CD4-positive, alpha-beta T cell treated with Interleukin-10 for 1 hour (primary cell): ENCODE measurements around the gene OR5K1.

Source experiments
- DNase-seq: peaks from one replicate; pipeline ENCODE4 v3.0.0-alpha.2; 2020

The OR5K1 gene

DNA sequence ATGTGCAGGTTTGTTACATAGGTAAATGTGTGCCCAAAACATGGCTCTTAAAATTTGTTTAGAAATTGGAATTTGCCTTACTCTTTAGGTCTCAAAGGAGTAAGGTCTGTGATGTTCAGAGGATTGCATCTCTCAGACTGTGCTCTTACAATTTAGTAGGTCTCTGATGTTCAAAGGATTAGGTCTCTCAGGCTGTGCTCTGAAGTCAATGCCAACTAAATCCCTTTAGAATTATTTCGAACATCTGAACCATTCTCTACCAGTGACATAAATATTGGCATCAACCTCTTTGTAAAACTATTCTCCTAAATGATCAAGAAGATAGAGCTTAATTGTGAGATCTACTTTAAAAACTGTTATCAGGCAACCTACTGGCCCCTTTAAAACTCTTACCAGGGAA, at the start of gene OR5K1:
Gene OR5K1, plus strand, starts transcription at position 301 of the 400 bp plus-strand sequence. CDS start 6,376 bp downstream, outside the sequence.
- DNase-seq = no peak

DNA sequence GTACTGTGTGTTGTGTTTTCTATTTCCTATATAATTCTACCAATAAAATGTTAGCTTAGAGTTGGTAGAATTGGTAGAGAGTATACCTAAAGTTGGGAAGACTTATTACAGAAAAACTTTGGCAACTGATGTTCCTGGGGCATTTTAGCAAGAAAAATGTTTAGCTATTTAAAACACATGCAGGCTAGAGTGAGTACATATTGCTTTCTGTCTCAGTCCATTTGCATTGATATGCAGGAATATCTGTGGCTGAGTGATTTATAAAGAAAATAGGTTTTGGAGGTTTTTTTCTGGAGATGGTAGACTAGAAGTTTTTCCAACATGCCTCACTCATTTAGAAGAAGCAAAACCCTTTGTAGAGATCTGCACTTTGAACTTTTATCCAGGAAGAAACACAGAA, 30.4 kb upstream of the OR5K1 start:
- DNase-seq = no peak

- DNase-seq = no peak
These were observed 29.2 kb upstream of the OR5K1 start for GRCh38 chr3:98433764-98434163.

GRCh38 chr3:98434412-98434811, 28.6 kb upstream of the OR5K1 start:
- DNase-seq = no peak

DNA sequence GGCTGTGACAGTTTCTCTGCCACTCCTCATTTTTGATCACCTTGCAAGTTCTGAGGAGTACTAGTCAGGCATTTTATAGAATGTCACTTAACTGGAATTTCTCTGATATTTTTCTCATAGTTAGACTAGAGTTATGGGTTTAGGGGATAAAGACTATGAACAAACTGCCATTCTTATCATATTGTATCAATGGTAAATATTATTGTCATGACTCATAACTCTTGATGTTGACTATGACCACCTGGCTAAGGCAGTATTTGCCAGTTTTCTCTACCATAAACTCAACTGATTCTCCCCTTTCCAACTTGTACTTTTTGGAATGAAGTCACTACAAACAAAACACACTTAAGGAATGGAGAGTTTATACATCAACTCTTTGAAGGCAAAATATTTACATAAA, 22.7 kb upstream of the OR5K1 start:
- no peak for DNase-seq

GRCh38 chr3:98445949-98446406, 17.0 kb upstream of the OR5K1 start:
- no peak for DNase-seq

- DNase-seq = no peak
These were observed 13.3 kb upstream of the OR5K1 start for GRCh38 chr3:98449606-98450193.

DNA sequence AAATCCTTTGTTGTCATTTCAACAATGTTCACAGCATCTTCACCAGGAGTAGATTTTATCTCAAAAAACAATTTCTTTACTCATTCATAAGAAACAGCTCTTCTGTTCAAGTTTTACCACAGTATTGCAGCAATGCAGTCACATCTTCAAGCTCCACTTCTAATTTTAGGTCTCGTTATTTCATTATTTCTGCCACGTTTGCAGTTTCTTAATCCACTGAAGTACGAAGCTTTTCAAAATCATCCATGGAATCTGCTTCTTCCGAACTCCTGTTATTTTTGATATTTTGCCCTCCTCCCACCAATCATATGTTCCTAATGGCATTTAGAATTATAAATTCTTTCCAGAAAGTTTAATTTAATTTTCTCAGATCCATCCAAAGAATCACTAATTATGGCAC, 12.6 kb upstream of the OR5K1 start:
- DNase-seq = no peak

DNA sequence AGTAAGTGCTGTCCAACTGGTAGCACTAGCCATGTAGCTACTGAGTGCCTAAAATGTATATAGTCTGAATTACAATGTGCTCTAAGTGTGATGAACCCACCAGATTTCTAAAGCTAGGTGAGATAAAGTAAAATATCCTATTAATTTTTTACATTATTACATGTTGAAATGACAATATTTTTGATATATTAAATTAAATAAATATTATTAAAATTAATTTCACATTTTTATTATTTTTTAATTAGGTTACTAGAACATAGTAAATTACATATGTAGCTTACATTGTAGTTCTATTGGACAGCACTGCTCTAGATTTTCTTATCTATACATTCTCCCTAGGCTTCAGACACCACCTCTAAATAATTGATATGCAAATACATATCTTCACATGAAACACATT, 9.2 kb upstream of the OR5K1 start:
- no peak for DNase-seq

DNA sequence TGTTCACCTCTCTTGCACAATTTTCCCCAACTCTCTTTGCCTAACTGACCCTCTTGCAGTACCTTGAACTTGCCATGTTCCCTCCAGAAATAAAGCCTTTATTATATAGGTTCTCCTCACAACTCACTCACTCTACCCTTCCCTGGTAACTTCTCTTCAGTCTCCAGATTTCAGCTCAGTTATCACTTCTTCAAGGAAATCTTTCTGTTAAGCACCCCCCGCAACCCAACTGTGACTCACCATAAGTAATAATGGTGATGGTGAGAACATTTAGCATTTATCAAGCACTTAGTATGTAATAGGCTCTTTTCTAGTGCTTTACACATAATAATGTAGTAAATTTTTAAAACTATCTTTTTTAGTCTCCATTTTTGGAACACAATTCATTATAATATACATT, 8.1 kb upstream of the OR5K1 start:
- DNase-seq = no peak

DNA sequence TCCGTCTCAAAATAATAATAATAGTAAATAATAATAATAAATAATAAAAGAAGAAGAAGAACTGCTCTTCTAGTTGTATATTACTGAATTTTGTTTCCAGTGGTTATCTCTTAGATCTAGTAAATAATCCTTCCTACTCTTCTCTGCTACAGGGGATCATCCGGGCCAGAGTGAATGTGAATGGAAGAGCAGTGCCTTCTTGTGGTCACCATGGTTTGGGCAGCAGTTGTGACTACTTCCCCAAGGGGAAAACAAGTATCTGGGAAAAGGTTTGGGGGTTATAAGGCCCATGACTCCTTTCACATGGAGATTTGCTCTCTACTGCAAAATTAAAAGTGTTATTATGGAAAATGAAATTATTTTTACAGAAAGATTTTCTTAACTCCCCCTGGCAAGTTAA, 5.5 kb upstream of the OR5K1 start:
- DNase-seq = no peak

DNA sequence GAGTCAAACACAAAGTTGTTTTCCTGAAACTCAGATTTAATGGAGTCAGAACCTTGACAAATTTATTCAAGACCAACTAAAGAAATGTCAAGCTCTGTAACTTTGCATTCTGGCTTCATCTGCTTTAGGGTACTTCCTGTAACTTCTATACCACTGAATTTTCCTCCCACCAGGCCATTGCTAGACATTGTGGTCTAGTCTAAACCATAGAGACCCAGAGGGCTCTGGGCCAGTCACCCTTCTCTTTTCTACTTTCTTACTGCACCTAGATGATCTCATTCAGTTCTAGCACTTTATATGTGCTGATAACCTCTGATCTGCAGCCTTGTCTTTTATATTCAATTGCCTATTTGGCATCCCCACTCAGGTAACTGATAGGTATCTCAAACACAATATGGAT, 2.8 kb upstream of the OR5K1 start:
- DNase-seq = no peak

DNA sequence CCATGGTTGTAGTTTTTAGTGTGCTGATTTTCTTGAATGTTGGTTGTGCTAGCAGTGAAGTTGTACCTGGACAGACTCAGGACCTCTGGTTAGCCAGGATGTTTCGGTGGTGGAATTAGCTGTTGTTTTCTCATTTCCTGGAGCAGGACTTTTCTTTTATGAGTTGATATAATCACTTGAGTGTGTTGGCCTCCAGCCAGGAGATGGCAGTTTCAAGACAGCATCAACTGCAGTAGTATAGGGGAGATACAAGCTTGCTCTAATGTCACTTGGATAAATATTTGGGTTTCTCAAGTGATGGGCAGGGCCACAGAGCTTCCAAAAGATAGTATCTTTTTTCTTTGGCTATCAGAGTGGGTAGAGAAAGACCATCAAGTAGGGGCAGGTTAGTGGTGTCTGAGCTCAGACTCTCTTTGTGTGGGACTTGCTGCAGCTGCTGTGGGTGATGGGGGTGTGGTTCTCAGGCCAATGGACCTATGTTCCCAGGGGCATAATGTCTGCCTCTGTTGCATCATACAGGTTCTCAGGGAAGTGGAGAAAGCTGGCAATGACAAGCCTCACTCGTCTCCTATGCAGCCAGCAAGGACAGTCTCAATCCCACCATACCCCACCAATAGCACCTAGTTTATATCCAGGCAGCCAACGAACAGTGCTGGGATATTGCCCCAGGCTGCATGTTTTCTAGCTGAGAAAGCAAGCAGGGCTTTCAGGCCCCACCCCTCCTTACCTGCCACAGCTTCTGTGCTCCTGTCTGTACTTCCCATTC, 19.9 kb downstream of the OR5K1 start:
- no peak for DNase-seq

DNA sequence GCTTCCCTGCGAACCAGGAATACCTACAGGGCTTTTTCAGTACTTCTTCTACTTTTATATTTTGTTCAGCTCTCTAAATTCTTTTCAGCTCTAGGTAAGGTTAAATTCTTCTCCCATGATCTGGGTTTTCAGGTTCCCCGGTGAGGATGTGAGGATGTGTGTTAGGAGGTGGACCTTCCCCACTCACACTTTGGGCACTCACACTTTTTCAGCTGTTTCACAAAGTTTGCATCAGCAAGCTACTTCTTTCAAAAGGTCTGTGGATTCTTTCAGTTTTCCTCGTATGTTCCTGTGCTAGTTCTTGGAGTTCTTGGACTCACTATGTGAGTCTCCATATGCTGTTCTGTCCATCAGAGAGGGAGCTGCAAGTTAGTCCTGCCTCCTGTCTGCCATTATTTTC, 20.6 kb downstream of the OR5K1 start:
- no peak for DNase-seq

- no peak for DNase-seq
These were observed 34.4 kb downstream of the OR5K1 start, which contains the start of gene OR5K2 for GRCh38 chr3:98497381-98497780. Gene OR5K2 (plus strand): TSS chr3:98497681. CDS start chr3:98497681, 0 bp downstream.

DNA sequence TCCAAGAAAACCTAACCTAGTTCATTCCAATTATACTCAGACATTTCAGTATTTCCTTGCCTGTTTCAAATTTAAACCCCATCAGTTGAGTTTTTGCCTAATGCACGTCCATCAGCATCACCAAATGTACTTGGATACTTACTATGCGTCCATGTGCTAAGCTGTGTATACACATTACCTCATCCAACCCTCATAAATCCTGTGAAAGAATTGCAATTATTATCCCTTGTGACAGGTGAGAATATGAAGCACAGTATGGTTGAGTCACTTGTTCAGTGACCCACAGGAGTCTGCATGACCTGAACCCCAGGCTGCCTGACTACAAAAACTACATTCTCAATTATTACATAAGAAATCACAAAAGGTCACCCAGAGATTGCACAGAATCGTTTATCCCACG, 37.0 kb downstream of the OR5K1 start:
- DNase-seq = no peak

GRCh38 chr3:98501270-98501669, 38.3 kb downstream of the OR5K1 start:
- DNase-seq = no peak

DNA sequence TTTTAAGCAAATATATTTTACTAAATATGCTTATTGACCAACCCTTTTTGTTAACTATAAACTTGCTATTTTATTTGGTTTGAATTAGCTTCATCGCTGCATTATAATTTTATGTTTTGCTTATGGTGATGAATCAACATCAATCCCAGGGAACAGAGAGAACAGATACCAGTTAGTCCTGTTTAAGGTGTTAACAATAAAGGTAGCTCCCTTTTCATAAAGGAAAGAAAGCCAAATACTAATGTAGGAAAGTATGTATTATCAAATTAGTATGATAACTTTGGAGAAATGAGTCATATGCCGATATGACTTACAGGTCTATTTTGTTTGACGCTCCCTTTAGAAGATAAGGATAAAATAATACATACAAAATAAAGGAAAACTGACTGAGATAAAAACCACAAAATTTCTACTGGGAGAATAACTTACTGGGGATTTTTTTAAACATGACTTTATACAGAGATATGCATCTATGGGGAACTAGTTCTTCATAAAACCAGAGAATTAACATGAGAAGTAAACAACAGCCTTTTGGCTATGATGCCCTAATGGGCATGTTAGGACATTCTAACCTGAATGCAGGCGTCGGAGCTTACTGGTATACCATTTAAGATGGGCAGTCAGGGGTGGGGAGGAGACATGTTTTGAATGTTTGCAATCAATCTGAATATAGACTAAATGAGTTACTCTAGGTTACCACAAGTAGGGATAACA, 39.0 kb downstream of the OR5K1 start:
- no peak for DNase-seq

GRCh38 chr3:98504539-98504938, 41.5 kb downstream of the OR5K1 start:
- DNase-seq = no peak

DNA sequence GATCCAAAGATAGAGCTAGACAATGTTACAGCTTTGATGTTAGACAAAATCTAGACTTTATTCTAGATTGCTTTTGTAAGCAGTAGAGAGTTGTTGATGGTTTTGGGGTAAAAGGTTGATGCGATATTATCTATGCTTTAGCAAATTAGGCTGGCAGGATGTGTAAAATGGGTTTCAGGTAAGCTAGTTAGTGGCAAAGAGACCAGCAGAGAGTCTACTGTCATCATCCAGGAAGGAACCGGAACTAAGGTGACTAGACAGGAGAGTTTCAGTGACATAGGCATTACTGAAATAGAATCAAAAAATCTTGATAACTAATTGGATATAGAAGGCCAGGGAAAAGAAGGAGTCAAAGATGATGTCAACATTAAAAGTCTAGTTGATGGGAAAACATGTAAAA, 45.6 kb downstream of the OR5K1 start:
- DNase-seq = no peak

DNA sequence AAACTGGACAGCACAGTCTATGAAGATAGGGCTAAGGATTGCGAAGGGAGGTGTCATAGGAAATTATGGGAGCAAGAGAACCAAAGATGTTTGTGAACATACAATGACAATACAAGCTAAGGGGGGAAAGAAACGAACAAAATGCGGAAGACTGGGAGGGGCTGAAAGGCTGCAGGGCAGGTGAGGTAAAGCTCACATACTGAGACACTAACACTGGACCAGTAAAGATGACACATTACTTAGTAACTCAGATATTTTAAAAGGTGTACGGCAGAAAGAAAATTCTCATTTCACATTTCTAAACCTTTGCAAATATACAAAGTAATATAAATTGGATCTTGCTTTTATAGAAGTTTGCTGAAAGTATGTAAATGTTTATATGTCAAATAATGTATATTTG, 49.6 kb downstream of the OR5K1 start:
- no peak for DNase-seq

- no peak for DNase-seq
These were observed 50.1 kb downstream of the OR5K1 start for GRCh38 chr3:98513091-98513511.

GRCh38 chr3:98513736-98514135, 50.7 kb downstream of the OR5K1 start:
- DNase-seq = no peak

DNA sequence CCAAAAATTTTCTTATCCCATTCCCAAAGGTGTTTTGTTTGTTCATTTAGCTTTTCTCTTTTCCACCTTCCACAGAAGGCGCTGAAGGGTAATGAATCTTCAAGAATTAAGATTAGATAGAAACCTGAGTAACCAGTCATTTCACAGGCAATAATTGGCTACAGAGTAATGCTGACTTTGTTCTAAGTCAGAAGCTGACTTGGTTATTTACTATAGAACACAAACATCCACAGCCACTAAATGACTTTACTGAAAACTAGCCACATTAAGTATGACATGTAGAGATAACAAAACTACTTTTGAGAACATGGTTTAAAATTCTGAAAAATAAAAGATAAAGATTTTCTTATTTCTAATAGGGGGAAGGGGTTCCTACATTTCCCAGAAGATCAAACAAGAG, 51.9 kb downstream of the OR5K1 start:
- DNase-seq = no peak
